ENCODE results near the gene TNKS2.
"Not testable (repeated sequence)": the region's sequence is repeated elsewhere in the genome, so short reads cannot be mapped to it uniquely, and the experiment has no call there.

The TNKS2 gene

GRCh38 chr10:91797048-91797690 lies 1.1 kb upstream of the TNKS2 start:
- no peak for DNase-seq

GRCh38 chr10:91798649-91799611 lies 704 bp downstream of the TNKS2 start:
- DNase-seq: peak; percentile 45 to 47

GRCh38 chr10:91799612-91799975 lies 1.4 kb downstream of the TNKS2 start:
- no peak for DNase-seq

- no peak for DNase-seq
Observed at GRCh38 chr10:91800182-91800581, 2.0 kb downstream of the TNKS2 start.

- no peak for DNase-seq
Observed at GRCh38 chr10:91800756-91801155, 2.5 kb downstream of the TNKS2 start.

- DNase-seq: no peak
Observed at GRCh38 chr10:91803386-91804125, 5.3 kb downstream of the TNKS2 start.

GRCh38 chr10:91804126-91804510 lies 5.9 kb downstream of the TNKS2 start:
- DNase-seq: no peak

- no peak for DNase-seq
Observed at GRCh38 chr10:91805110-91805838, 7.0 kb downstream of the TNKS2 start.

GRCh38 chr10:91807264-91807663 lies 9.0 kb downstream of the TNKS2 start:
- not testable (repeated sequence) for DNase-seq

GRCh38 chr10:91813251-91813650 lies 15.0 kb downstream of the TNKS2 start:
- no peak for DNase-seq

- DNase-seq: no peak
Observed at GRCh38 chr10:91816981-91817380, 18.8 kb downstream of the TNKS2 start.

- no peak for DNase-seq
Observed at GRCh38 chr10:91820144-91820543, 21.9 kb downstream of the TNKS2 start.

GRCh38 chr10:91824076-91824475 lies 25.9 kb downstream of the TNKS2 start:
- no peak for DNase-seq

GRCh38 chr10:91829268-91829667 lies 31.0 kb downstream of the TNKS2 start:
- DNase-seq: no peak

GRCh38 chr10:91838199-91838598 lies 40.0 kb downstream of the TNKS2 start:
- no peak for DNase-seq

- no peak for DNase-seq
Observed at GRCh38 chr10:91843083-91843482, 44.9 kb downstream of the TNKS2 start.

- no peak for DNase-seq
Observed at GRCh38 chr10:91856637-91857036, 58.4 kb downstream of the TNKS2 start.

GRCh38 chr10:91860885-91861284 lies 62.7 kb downstream of the TNKS2 start:
- no peak for DNase-seq

GRCh38 chr10:91864099-91864498 lies 65.9 kb downstream of the TNKS2 start:
- no peak for DNase-seq

- DNase-seq: no peak
Observed at GRCh38 chr10:91864744-91865143, 66.5 kb downstream of the TNKS2 start.

GRCh38 chr10:91865562-91866081 lies 67.4 kb downstream of the TNKS2 start:
- no peak for DNase-seq

- DNase-seq: no peak
Observed at GRCh38 chr10:91875156-91875555, 76.9 kb downstream of the TNKS2 start.

GRCh38 chr10:91875779-91876178 lies 77.6 kb downstream of the TNKS2 start:
- DNase-seq: no peak

Data from stimulated activated CD4-positive, alpha-beta T cell treated with anti-CD3 and anti-CD28 coated beads, Interleukin-2, amount 100 ng/mL, for 24 hours (primary cell).